ENCODE data around the gene GOLPH3L. TPM values are rescaled to one million over a fixed set of nuclear protein-coding genes. Genes with fewer than 3 reads are reported as not detected.

The GOLPH3L gene
- polyA plus RNA-seq, 1 experiment, result 35.0 TPM

- TF ChIP-seq, protein P1, sequence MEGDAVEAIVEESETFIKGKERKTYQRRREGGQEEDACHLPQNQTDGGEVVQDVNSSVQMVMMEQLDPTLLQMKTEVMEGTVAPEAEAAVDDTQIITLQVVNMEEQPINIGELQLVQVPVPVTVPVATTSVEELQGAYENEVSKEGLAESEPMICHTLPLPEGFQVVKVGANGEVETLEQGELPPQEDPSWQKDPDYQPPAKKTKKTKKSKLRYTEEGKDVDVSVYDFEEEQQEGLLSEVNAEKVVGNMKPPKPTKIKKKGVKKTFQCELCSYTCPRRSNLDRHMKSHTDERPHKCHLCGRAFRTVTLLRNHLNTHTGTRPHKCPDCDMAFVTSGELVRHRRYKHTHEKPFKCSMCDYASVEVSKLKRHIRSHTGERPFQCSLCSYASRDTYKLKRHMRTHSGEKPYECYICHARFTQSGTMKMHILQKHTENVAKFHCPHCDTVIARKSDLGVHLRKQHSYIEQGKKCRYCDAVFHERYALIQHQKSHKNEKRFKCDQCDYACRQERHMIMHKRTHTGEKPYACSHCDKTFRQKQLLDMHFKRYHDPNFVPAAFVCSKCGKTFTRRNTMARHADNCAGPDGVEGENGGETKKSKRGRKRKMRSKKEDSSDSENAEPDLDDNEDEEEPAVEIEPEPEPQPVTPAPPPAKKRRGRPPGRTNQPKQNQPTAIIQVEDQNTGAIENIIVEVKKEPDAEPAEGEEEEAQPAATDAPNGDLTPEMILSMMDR (IDR thresholded peaks at IDR 0.05; ENCODE audit: low read depth, low read length), result no peak
- H3K27ac ChIP-seq (ENCODE audit: low read depth, low read length), result no peak overlapping the region
- ChIA-PET CTCF (interaction anchor here (0.9 kb wide), 1 partner anchor 124 kb away, joined by 3 read pairs; no protein-coding TSS in a partner anchor), POLR2A (no interaction called here)
- no peak overlapping the region for H3K4me3 ChIP-seq (ENCODE audit: low read depth, low read length)
- no peaks in the 10 kb centered on the region for H3K9me3 ChIP-seq (ENCODE audit: control insufficient read depth, insufficient read depth, low read length)
- no peaks in the 10 kb centered on the region for H3K27me3 ChIP-seq (ENCODE audit: control insufficient read depth, insufficient read depth, low read length)
- no peak for DNase-seq (ENCODE audit: low read depth, low spot score)
Measured at GRCh38 chr1:150688763-150689162, 8.2 kb downstream of the GOLPH3L start.

- POLR2A ChIA-PET, result no interaction called here
- H3K27me3 ChIP-seq (ENCODE audit: control insufficient read depth, insufficient read depth, low read length), result no peaks in the 10 kb centered on the region
- TF ChIP-seq, protein P1 (IDR thresholded peaks at IDR 0.05; ENCODE audit: low read depth, low read length), result no peak
- no peaks in the 10 kb centered on the region for H3K9me3 ChIP-seq (ENCODE audit: control insufficient read depth, insufficient read depth, low read length)
- no peak for DNase-seq (ENCODE audit: low read depth, low spot score)
- CTCF ChIA-PET, result interaction anchor here (0.7 to 2.0 kb wide), 3 partner anchors 33 to 126 kb away, joined by 3 to 6 read pairs (median 4); no protein-coding TSS in a partner anchor
- H3K4me3 ChIP-seq (ENCODE audit: low read depth, low read length), result no peak overlapping the region
- no peak overlapping the region for H3K27ac ChIP-seq (ENCODE audit: low read depth, low read length)
Measured at GRCh38 chr1:150686275-150686674, 10.7 kb downstream of the GOLPH3L start.

- TF ChIP-seq, protein P1 (IDR thresholded peaks at IDR 0.05; ENCODE audit: low read depth, low read length), result no peak
- DNase-seq (ENCODE audit: low read depth, low spot score), result no peak
- Histone ChIP-seq H3K27me3 (ENCODE audit: control insufficient read depth, insufficient read depth, low read length) (no peaks in the 10 kb centered on the region), H3K9me3 (ENCODE audit: control insufficient read depth, insufficient read depth, low read length) (no peaks in the 10 kb centered on the region), H3K4me3 (ENCODE audit: low read depth, low read length) (no peak overlapping the region), H3K27ac (ENCODE audit: low read depth, low read length) (no peak overlapping the region)
- ChIA-PET CTCF (interaction anchor here (0.6 kb wide), 2 partner anchors 15 to 28 kb away, joined by 3 read pairs; no protein-coding TSS in a partner anchor), POLR2A (interaction anchor here (0.6 to 0.7 kb wide), 2 partner anchors 10 to 83 kb away, joined by 4 to 5 read pairs; no protein-coding TSS in a partner anchor)
Measured at GRCh38 chr1:150683914-150684313, 13.0 kb downstream of the GOLPH3L start.

DNA sequence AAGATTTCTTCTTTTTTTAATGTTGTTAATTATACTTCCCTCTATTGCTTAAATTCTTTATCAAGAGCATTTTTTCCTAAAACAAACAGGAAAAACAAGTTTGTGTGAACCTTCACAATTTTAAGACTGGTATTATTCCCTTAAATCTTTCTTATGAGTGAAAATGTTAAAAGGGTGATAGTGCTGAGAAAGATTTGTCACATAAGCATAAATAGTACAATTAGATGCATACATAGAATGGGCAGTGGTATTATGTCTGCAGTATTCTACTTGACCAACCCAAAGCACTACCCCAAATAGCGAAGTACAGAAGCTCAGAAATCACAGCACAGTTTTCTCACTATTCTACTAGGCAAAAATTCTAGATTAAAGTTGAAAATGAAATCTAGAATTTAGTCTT is 18.0 kb downstream of the GOLPH3L start:
- Histone ChIP-seq H3K9me3 (ENCODE audit: control insufficient read depth, insufficient read depth, low read length) (no peaks in the 10 kb centered on the region), H3K4me3 (ENCODE audit: low read depth, low read length) (no peak overlapping the region), H3K27me3 (ENCODE audit: control insufficient read depth, insufficient read depth, low read length) (no peaks in the 10 kb centered on the region), H3K27ac (ENCODE audit: low read depth, low read length) (no peak overlapping the region)
- TF ChIP-seq, protein P1 (IDR thresholded peaks at IDR 0.05; ENCODE audit: low read depth, low read length), result no peak
- ChIA-PET POLR2A (no interaction called here), CTCF (no interaction called here)
- DNase-seq (ENCODE audit: low read depth, low spot score), result no peak

- TF ChIP-seq, protein P1 (IDR thresholded peaks at IDR 0.05; ENCODE audit: low read depth, low read length), result no peak
- POLR2A ChIA-PET, result interaction anchor here (0.6 kb wide), 1 partner anchor 96 kb away, joined by 3 read pairs; the partner anchor contains the start of gene MCL1
- Histone ChIP-seq H3K9me3 (ENCODE audit: control insufficient read depth, insufficient read depth, low read length) (no peaks in the 10 kb centered on the region), H3K4me3 (ENCODE audit: low read depth, low read length) (no peak overlapping the region), H3K27ac (ENCODE audit: low read depth, low read length) (no peak overlapping the region), H3K27me3 (ENCODE audit: control insufficient read depth, insufficient read depth, low read length) (no peaks in the 10 kb centered on the region)
- CTCF ChIA-PET, result interaction anchor here (0.7 kb wide), 1 partner anchor 385 kb away, joined by 3 read pairs; the partner anchor contains the start of gene MLLT11
- no peak for DNase-seq (ENCODE audit: low read depth, low spot score)
Measured at GRCh38 chr1:150674881-150675280, 22.1 kb downstream of the GOLPH3L start.

All from AG04450 (cell line).